Endodermal cell (in vitro differentiated cells): Measurements from ENCODE around the gene TBR1. TPM values are rescaled to one million over a fixed set of nuclear protein-coding genes. Genes with fewer than 3 reads are reported as not detected.

Experiments
- DNase-seq: peaks from one replicate; pipeline ENCODE4 v3.0.0-alpha.2; 2017
- H3K27ac ChIP-seq: 2 replicates; pipeline ENCODE4 v1.5.1; 2013; ENCODE audit warnings: mild to moderate bottlenecking, low read depth, low read length, moderate library complexity
- H3K27me3 ChIP-seq: 2 replicates; pipeline ENCODE4 v1.6.1; 2013; ENCODE audit warnings: mild to moderate bottlenecking, low read length, moderate library complexity; ENCODE audit not compliant: insufficient read depth, control insufficient read depth, poor library complexity, severe bottlenecking
- H3K36me3 ChIP-seq: 2 replicates; pipeline ENCODE4 v1.7.0; 2013; ENCODE audit warnings: mild to moderate bottlenecking, low read length, moderate library complexity; ENCODE audit not compliant: control insufficient read depth, insufficient read depth
- H3K4me1 ChIP-seq: one replicate; pipeline ENCODE4 v1.7.0; 2013; ENCODE audit warnings: low read length; ENCODE audit not compliant: control insufficient read depth, insufficient read depth
- H3K4me3 ChIP-seq: 2 replicates; pipeline ENCODE4 v1.5.1; 2013; ENCODE audit warnings: mild to moderate bottlenecking, low read length, moderate library complexity
- H3K9ac ChIP-seq: 2 replicates; pipeline ENCODE4 v1.6.1; 2013; ENCODE audit warnings: mild to moderate bottlenecking, low read length, moderate library complexity; ENCODE audit not compliant: poor library complexity, severe bottlenecking; ENCODE audit errors: extremely low read depth
- H3K9me3 ChIP-seq: 2 replicates; pipeline ENCODE4 v1.6.1; 2013; ENCODE audit warnings: mild to moderate bottlenecking, low read length, moderate library complexity; ENCODE audit not compliant: control insufficient read depth
- H3K27ac Mint-ChIP-seq: 2 replicates; pipeline ENCODE4 v1.8.0; 2020; ENCODE audit warnings: mixed read lengths
- H3K27me3 Mint-ChIP-seq: 2 replicates; pipeline ENCODE4 v1.8.0; 2021; ENCODE audit warnings: mild to moderate bottlenecking, mixed read lengths; ENCODE audit not compliant: insufficient read depth
- H3K36me3 Mint-ChIP-seq: 2 replicates; pipeline ENCODE4 v1.8.0; 2020; ENCODE audit warnings: low read depth, mixed read lengths
- H3K4me1 Mint-ChIP-seq: 2 replicates; pipeline ENCODE4 v1.8.0; 2020; ENCODE audit warnings: mixed read lengths
- H3K4me3 Mint-ChIP-seq: 2 replicates; pipeline ENCODE4 v1.8.0; 2020; ENCODE audit warnings: mild to moderate bottlenecking, moderate library complexity, mixed read lengths
- H3K9me3 Mint-ChIP-seq: 2 replicates; pipeline ENCODE4 v1.8.0; 2020; ENCODE audit warnings: mild to moderate bottlenecking, mixed read lengths
- CTCF ChIP-seq: fragments of 200-600 bp; sonication (generic); conservative IDR thresholded peaks from 2 replicates; pipeline ENCODE4 v1.5.0; 2021; ENCODE audit warnings: antibody characterized with exemption, mild to moderate bottlenecking
- WGBS, 2 experiments: methylation state at CpG; one replicate each; pipeline versions ENCODE4 v1.1.5 to v1.1.7; 2013; ENCODE audit warnings: missing lambda C conversion rate in 2 of 2, mixed read lengths in 1 of 2; ENCODE audit not compliant: insufficient coverage in 1 of 2, insufficient read length in 1 of 2; 5-methylcytosine and 5-hydroxymethylcytosine counted together
- total RNA-seq, 2 donors: library from RNA; stranded (reverse); fragmentation: NEBNext Ultra II Directional in 1 of 2; extraction: Animal tissue kit (Norgen Biotek cat#: 25700) in 1 of 2; gene quantifications; 2 replicates in 1 of 2; 3 replicates in 1 of 2; pipeline ENCODE4 v1.2.1, GENCODE V29; 2021

The TBR1 gene
- total RNA-seq, 2 donors from 2014 or later = 1.2 to 2.4 TPM

DNA sequence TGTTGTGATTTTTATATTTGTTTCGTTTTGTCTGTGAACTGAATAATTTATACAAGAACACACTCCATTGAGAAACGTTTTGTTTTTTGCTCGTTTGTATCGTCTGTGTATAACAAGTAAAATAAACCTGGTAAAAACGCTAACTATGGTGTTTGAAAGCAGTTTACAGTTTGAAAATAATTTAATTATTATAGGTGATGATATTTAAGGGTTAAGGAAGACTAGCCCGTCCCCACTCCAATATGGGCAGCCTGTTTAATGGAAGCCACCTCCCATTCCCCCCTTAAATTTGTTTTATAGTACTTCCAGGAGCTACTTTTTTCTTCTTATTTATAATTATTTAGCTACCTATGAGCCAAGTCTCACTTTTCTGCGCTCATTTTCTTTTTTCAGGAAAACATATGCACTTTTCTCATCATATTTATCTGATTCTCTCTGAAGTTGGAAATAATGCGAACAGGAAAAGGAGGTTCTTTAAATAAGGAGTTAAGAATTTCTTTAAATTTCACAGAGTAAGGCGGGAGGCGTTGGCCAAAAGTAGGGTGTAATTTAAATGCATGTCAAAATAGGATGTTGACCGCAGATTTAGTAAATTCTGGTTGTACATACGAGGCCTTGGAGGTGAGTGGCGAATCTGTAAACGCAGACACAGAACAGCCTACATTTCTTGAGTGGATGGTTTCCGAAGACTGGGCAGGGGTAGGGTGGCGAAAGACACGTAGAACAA is 9.8 kb downstream of the TBR1 start:
- Mint-ChIP-seq H3K27ac (no peak overlapping the region), H3K36me3 (no peaks in the 10 kb centered on the region), H3K4me1 (peaks cover 30% of the 10 kb centered on the region), H3K4me3 (no peak overlapping the region), H3K27me3 (peaks cover 88% of the 10 kb centered on the region), H3K9me3 (peaks cover 3% of the 10 kb centered on the region)
- Histone ChIP-seq H3K36me3 (no peaks in the 10 kb centered on the region), H3K4me3 (no peak overlapping the region), H3K4me1 (peaks cover 3% of the 10 kb centered on the region), H3K9me3 (peaks cover 4% of the 10 kb centered on the region), H3K9ac (no peak overlapping the region), H3K27ac (no peak overlapping the region), H3K27me3 (peaks cover 98% of the 10 kb centered on the region)
- DNase-seq = no peak
- TF ChIP-seq CTCF = no peak
- WGBS, 2 experiments = 46 to 52% methylated on average over 11 to 17 of the region's 17 CpGs

DNA sequence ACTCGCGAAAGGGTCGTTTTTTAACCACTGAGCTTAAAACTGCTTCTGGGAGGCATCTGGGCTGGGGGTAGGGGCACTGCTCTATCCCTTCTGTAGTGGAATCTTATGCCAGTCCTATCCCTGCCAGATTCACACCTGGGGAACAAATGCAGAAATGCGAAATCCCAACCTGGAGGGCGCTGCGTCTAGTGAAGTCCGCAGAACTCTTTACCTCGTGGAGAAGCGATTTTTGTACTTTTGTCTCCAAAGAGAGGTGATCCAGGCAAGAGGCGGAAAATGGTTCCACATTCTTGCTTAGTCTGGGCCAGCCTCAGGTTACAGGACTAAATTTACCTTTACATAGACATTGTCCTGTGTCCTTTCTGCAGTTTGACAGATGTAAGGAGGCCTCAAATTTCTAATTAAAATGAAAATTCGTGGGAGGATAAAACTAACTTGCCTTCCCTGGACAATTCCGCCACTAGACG is 10.4 kb downstream of the TBR1 start:
- Histone ChIP-seq H3K4me1 (peaks cover 3% of the 10 kb centered on the region), H3K27ac (no peak overlapping the region), H3K36me3 (no peaks in the 10 kb centered on the region), H3K9ac (no peak overlapping the region), H3K27me3 (peaks cover 93% of the 10 kb centered on the region), H3K9me3 (peaks cover 4% of the 10 kb centered on the region), H3K4me3 (peak overlapping the region; percentile 19)
- Mint-ChIP-seq H3K36me3 (no peaks in the 10 kb centered on the region), H3K4me3 (peak overlapping the region; percentile 46), H3K4me1 (peaks cover 30% of the 10 kb centered on the region), H3K27me3 (peaks cover 82% of the 10 kb centered on the region), H3K9me3 (peaks cover 3% of the 10 kb centered on the region), H3K27ac (no peak overlapping the region)
- WGBS, 2 experiments = 14 to 20% methylated on average over 11 to 13 of the region's 13 CpGs
- TF ChIP-seq CTCF = peak; percentile 74
- DNase-seq = peak; percentile 56

DNA sequence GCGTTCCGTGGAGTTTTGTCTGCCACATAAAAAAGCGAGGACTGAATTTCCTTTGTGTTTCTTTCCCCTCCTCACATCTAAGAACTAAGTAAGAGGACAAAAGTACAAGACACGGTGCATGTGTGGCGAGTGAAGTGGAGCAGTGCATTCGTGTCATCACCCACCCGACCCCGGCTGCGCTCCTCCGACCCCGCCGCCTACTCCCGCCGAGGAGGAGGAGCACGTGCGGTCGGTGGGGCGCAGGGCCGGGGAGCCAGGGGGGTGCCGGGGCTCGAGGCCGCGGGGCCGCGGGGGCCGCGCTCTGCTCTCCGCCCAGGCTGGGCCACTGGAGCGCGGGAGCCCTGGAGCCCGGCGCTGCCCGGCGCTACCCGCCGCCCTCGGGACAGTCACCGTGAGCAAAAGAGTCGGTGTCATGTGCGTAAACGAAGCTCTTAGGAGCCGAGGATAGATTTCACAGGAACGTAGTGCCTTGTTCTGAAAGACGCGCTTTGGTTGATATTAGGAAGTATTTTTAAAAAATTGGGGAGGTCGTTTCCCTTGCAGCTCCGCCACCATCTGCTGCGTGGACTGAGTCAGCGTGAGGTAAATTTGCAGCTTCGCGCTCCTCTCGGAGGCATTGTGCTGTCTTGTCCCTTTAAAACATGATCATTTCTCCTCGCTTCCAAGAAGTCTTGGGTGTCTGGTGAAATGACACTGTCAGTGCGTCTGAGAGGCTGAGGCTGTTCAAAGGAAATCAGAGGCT is 11.0 kb downstream of the TBR1 start:
- peaks cover 78% of the 10 kb centered on the region for H3K27me3 Mint-ChIP-seq

More for the DNA sequence above, 11.0 kb downstream of the TBR1 start:
- Histone ChIP-seq H3K36me3 (no peaks in the 10 kb centered on the region), H3K4me3 (peak overlapping the region; percentile 19), H3K9me3 (peaks cover 4% of the 10 kb centered on the region), H3K27me3 (peaks cover 93% of the 10 kb centered on the region), H3K27ac (no peak overlapping the region), H3K4me1 (peaks cover 3% of the 10 kb centered on the region), H3K9ac (no peak overlapping the region)
- Mint-ChIP-seq H3K27ac (no peak overlapping the region), H3K4me1 (peaks cover 28% of the 10 kb centered on the region), H3K36me3 (no peaks in the 10 kb centered on the region), H3K4me3 (peak overlapping the region; percentile 46), H3K9me3 (peaks cover 3% of the 10 kb centered on the region)
- no peak for TF ChIP-seq CTCF
- DNase-seq = peak; percentile 72
- 11 to 22% methylated on average over 6 to 54 of the region's 54 CpGs for WGBS, 2 experiments
